H1 (cell line): Measurements from ENCODE around the gene ISG20L2. TPM values are rescaled to one million over a fixed set of nuclear protein-coding genes. Genes with fewer than 3 reads are reported as not detected.

Source experiments
- CTCF ChIA-PET: fragments of 300-600 bp; sonication (Branson Sonifier 250); formaldehyde crosslinking; loops from one replicate; lab custom pipeline; 2021; ENCODE audit not compliant: partially characterized antibody; lab: Charles Lee
- POLR2A ChIA-PET: fragments of 300-600 bp; sonication (Branson Sonifier 250); formaldehyde crosslinking; loops from one replicate; lab custom pipeline; 2021; ENCODE audit warnings: inconsistent platforms; ENCODE audit not compliant: partially characterized antibody; lab: Charles Lee
- DNase-seq, 2 experiments: peaks; one replicate each; pipeline versions ENCODE4 v3.0.0 to v3.0.0-alpha.2; 2010 to 2022; ENCODE audit warnings: low spot score in 2 of 2, low read depth in 1 of 2, mixed read lengths in 1 of 2
- FAIRE-seq: peaks from 2 replicates; lab custom pipeline; 2011; peaks lifted over from hg19 to GRCh38; lab: Jason Lieb, UNC
- H2AFZ ChIP-seq: 2 replicates; pipeline ENCODE4 v1.8.1; 2012; ENCODE audit warnings: low read length, inconsistent platforms
- H2AK5ac ChIP-seq: 2 replicates; pipeline ENCODE4 v1.6.1; 2013; ENCODE audit warnings: low read depth, low read length
- H2BK120ac ChIP-seq: replicated peaks from 2 replicates; pipeline ENCODE3; 2013; ENCODE audit warnings: low read depth, low read length, inconsistent platforms
- H2BK12ac ChIP-seq: 2 replicates; pipeline ENCODE4 v1.6.1; 2013; ENCODE audit warnings: low read depth, low read length
- H2BK15ac ChIP-seq: 2 replicates; pipeline ENCODE4 v1.6.1; 2013; ENCODE audit warnings: low read length
- H2BK20ac ChIP-seq: 2 replicates; pipeline ENCODE4 v1.6.1; 2013; ENCODE audit warnings: low read length
- H2BK5ac ChIP-seq: 2 replicates; pipeline ENCODE4 v1.6.1; 2013; ENCODE audit warnings: low read depth, low read length
- H3K14ac ChIP-seq: 2 replicates; pipeline ENCODE4 v1.6.1; 2013; ENCODE audit warnings: inconsistent platforms; ENCODE audit not compliant: insufficient read length
- H3K18ac ChIP-seq: 2 replicates; pipeline ENCODE4 v1.6.1; 2013; ENCODE audit warnings: low read length; ENCODE audit errors: extremely low read depth
- H3K23ac ChIP-seq: 2 replicates; pipeline ENCODE4 v1.6.1; 2013; ENCODE audit warnings: inconsistent platforms; ENCODE audit not compliant: insufficient read length
- H3K23me2 ChIP-seq: 2 replicates; pipeline ENCODE4 v1.6.1; 2013; ENCODE audit warnings: low read depth, low read length
- H3K27ac ChIP-seq: 2 replicates; pipeline ENCODE4 v1.6.1; 2011; ENCODE audit warnings: low read depth, low read length, inconsistent platforms
- H3K27me3 ChIP-seq, 4 experiments: replicated peaks in 1 of 4; 1 replicate in 1 of 4; 2 replicates in 3 of 4; pipeline versions ENCODE4 v1.6.1 to v1.8.1; 2011 to 2013; ENCODE audit warnings: low read length in 3 of 4, mild to moderate bottlenecking in 3 of 4, inconsistent platforms in 2 of 4, mixed read lengths in 2 of 4, moderate library complexity in 1 of 4; ENCODE audit not compliant: control insufficient read depth in 3 of 4, insufficient read depth in 3 of 4; ENCODE audit errors: extremely low read depth in 1 of 4
- H3K36me3 ChIP-seq, 4 experiments: 2 replicates each; pipeline versions ENCODE4 v1.6.1 to v1.8.1; 2011 to 2013; ENCODE audit warnings: mild to moderate bottlenecking in 4 of 4, low read length in 3 of 4, moderate library complexity in 2 of 4, control low read depth in 1 of 4, inconsistent platforms in 1 of 4; ENCODE audit not compliant: insufficient read depth in 4 of 4, control insufficient read depth in 2 of 4
- H3K4ac ChIP-seq: replicated peaks from 2 replicates; pipeline ENCODE3; 2013; ENCODE audit warnings: low read length, low read depth, mixed read lengths, inconsistent platforms; ENCODE audit not compliant: insufficient read length
- H3K4me1 ChIP-seq, 4 experiments: replicated peaks in 1 of 4; 1 replicate in 1 of 4; 2 replicates in 3 of 4; pipeline versions ENCODE4 v1.6.1 to v1.8.1; 2011 to 2013; ENCODE audit warnings: low read length in 3 of 4, inconsistent platforms in 2 of 4, mixed read lengths in 1 of 4; ENCODE audit not compliant: insufficient read depth in 4 of 4, control insufficient read depth in 3 of 4
- H3K4me2 ChIP-seq, 2 experiments: 2 replicates each; pipeline versions ENCODE4 v1.6.1 to v1.8.1; 2011 to 2013; ENCODE audit warnings: low read depth in 2 of 2, low read length in 2 of 2, control low read depth in 1 of 2, inconsistent platforms in 1 of 2, mild to moderate bottlenecking in 1 of 2; ENCODE audit not compliant: insufficient read depth in 1 of 2
- H3K4me3 ChIP-seq, 4 experiments: fragments of 200-600, 300-600 bp in 1 of 4; sonication (generic), shearing (Covaris generic), sonication (Bioruptor Twin) in 1 of 4; 2 replicates each; pipeline versions ENCODE4 v1.5.1 to v1.8.1; 2011 to 2016; ENCODE audit warnings: low read length in 4 of 4, low read depth in 3 of 4, control low read depth in 2 of 4, inconsistent platforms in 2 of 4, mild to moderate bottlenecking in 2 of 4, mixed read lengths in 1 of 4, moderate library complexity in 1 of 4; ENCODE audit not compliant: insufficient read depth in 2 of 4; ENCODE audit errors: extremely low read depth in 1 of 4
- H3K56ac ChIP-seq: replicated peaks from 2 replicates; pipeline ENCODE3; 2013; ENCODE audit warnings: low read depth, mild to moderate bottlenecking, mixed read lengths, low read length, inconsistent platforms; ENCODE audit not compliant: insufficient read length
- H3K79me1 ChIP-seq: 2 replicates; pipeline ENCODE4 v1.6.1; 2013; ENCODE audit warnings: low read depth, low read length, control low read depth
- H3K79me2 ChIP-seq, 2 experiments: 2 replicates each; pipeline versions ENCODE4 v1.6.1 to v1.8.1; 2012 to 2013; ENCODE audit warnings: low read length in 2 of 2, mild to moderate bottlenecking in 2 of 2, inconsistent platforms in 1 of 2; ENCODE audit not compliant: insufficient read depth in 2 of 2, control insufficient read depth in 1 of 2
- H3K9ac ChIP-seq, 4 experiments: replicated peaks in 1 of 4; 1 replicate in 1 of 4; 2 replicates in 3 of 4; pipeline versions ENCODE4 v1.6.1 to v1.8.1; 2011 to 2013; ENCODE audit warnings: low read depth in 3 of 4, low read length in 3 of 4, control low read depth in 2 of 4, mild to moderate bottlenecking in 2 of 4, moderate library complexity in 2 of 4, inconsistent platforms in 1 of 4; ENCODE audit errors: extremely low read depth in 1 of 4
- H3K9me3 ChIP-seq, 2 experiments: 2 replicates each; pipeline versions ENCODE4 v1.6.1 to v1.8.1; 2012 to 2013; ENCODE audit warnings: mild to moderate bottlenecking in 2 of 2, moderate library complexity in 2 of 2, control low read depth in 1 of 2, inconsistent platforms in 1 of 2, low read depth in 1 of 2, low read length in 1 of 2, mixed read lengths in 1 of 2; ENCODE audit not compliant: insufficient read depth in 2 of 2
- H4K20me1 ChIP-seq, 2 experiments: replicated peaks in 1 of 2; 2 replicates each; pipeline versions ENCODE3 to v1.8.1; 2011 to 2013; ENCODE audit warnings: inconsistent platforms in 2 of 2, low read length in 2 of 2, mild to moderate bottlenecking in 1 of 2; ENCODE audit not compliant: insufficient read depth in 2 of 2, control insufficient read depth in 1 of 2
- H4K5ac ChIP-seq: 2 replicates; pipeline ENCODE4 v1.6.1; 2013; ENCODE audit warnings: low read length, low read depth, mixed read lengths, inconsistent platforms; ENCODE audit not compliant: insufficient read length
- H4K8ac ChIP-seq: 2 replicates; pipeline ENCODE4 v1.8.0; 2013; ENCODE audit warnings: mild to moderate bottlenecking, moderate library complexity, low read length, inconsistent platforms; ENCODE audit not compliant: insufficient read depth; ENCODE audit errors: extremely low read depth
- H4K91ac ChIP-seq: replicated peaks from 2 replicates; pipeline ENCODE3; 2013; ENCODE audit warnings: low read length, mixed read lengths, inconsistent platforms; ENCODE audit not compliant: insufficient read length
- E2F6 ChIP-seq: IDR thresholded peaks from 2 replicates; pipeline ENCODE4 v1.6.1; 2012; ENCODE audit warnings: inconsistent platforms
- POLR2AphosphoS5 ChIP-seq: IDR thresholded peaks from 2 replicates; pipeline ENCODE4 v1.6.1; 2011; ENCODE audit warnings: low read depth, low read length
- RNF2 ChIP-seq: fragments of 200-900, 300-1000 bp; sonication (generic); IDR thresholded peaks from 2 replicates; pipeline ENCODE4 v1.7.1; 2016; ENCODE audit warnings: borderline replicate concordance, low read depth, mild to moderate bottlenecking, antibody characterized with exemption, low read length; ENCODE audit not compliant: poor library complexity, severe bottlenecking; ENCODE audit errors: missing control alignments
- WGBS, 2 experiments: shearing (Covaris generic) in 1 of 2; methylation state at CpG; one replicate each; pipeline versions ENCODE4 v1.1.6 to v1.1.7; 2013 to 2015; ENCODE audit warnings: low lambda C conversion rate in 2 of 2, mixed read lengths in 2 of 2, inconsistent platforms in 1 of 2, low coverage in 1 of 2, missing lambda C conversion rate in 1 of 2; ENCODE audit not compliant: insufficient replicate concordance in 2 of 2, insufficient coverage in 1 of 2, insufficient read length in 1 of 2; ENCODE audit errors: extremely low coverage in 1 of 2, missing lambda C conversion rate in 1 of 2; 5-methylcytosine and 5-hydroxymethylcytosine counted together
- polyA plus RNA-seq, 7 experiments: library from polyadenylated mRNA; depleted of rRNA in 3 of 7; stranded (reverse) in 5 of 7; unstranded in 2 of 7; fragments of >200 nt in 5 of 7; fragments of 200-250 nt in 2 of 7; gene quantifications; 1 replicate in 5 of 7; 2 replicates in 1 of 7; 4 replicates in 1 of 7; pipeline versions ENCODE4 v1.2.1 to v1.2.3, GENCODE V29; 2011 to 2013; ENCODE audit warnings: missing spikeins in 2 of 7, mixed read lengths in 2 of 7
- total RNA-seq: library from RNA; stranded (reverse); fragmentation: NEBNext Ultra II Directional; extraction: Animal tissue kit (Norgen Biotek cat#: 25700); gene quantifications from 2 replicates; pipeline ENCODE4 v1.2.1, GENCODE V29; 2021
- TF ChIP-seq, protein P1 (sequence below): IDR thresholded peaks from 2 replicates; pipeline ENCODE4 v1.6.1; 2012; ENCODE audit warnings: inconsistent platforms

The ISG20L2 gene
- total and polyA plus RNA-seq, 2 of the 8 experiments (the other 6 are each of a cell fraction or from before 2014, with no cell fraction given) = 47.5 to 53.0 TPM

GRCh38 chr1:156750191-156750672 is 21.7 kb upstream of the ISG20L2 start:
- H3K36me3 ChIP-seq = peaks cover 0 to 3% (median 0%) of the 10 kb centered on the region in 4 experiments; a peak in 1 of 8 replicates
- no peaks in the 10 kb centered on the region for H3K9me3 ChIP-seq
- no peak overlapping the region for H4K8ac ChIP-seq
- peak overlapping the region; percentile 1 for H4K5ac ChIP-seq
- no peak for FAIRE-seq
- peak overlapping the region; percentile 96; the same call in 1 of the 2 replicates for H3K27ac ChIP-seq
- POLR2A ChIA-PET = interaction anchor here (0.9 to 8.8 kb wide), 11 partner anchors 9 to 73 kb away, joined by 3 to 121 read pairs (median 10); partner anchors contain the start of genes ISG20L2, METTL25B, MRPL24 and NES
- peaks cover 0 to 5% of the 10 kb centered on the region in 2 experiments for H4K20me1 ChIP-seq
- peak overlapping the region; percentile 33; the same call in 1 of the 2 replicates for H2BK12ac ChIP-seq
- H3K4ac ChIP-seq = no peak overlapping the region
- no peak overlapping the region for H2AK5ac ChIP-seq
- 0 out of 2 replicates have a peak, but pooled peaks have one; percentile 31 for TF ChIP-seq POLR2AphosphoS5
- TF ChIP-seq E2F6 = no peak
- TF ChIP-seq RNF2 = no peak
- TF ChIP-seq, protein P1, sequence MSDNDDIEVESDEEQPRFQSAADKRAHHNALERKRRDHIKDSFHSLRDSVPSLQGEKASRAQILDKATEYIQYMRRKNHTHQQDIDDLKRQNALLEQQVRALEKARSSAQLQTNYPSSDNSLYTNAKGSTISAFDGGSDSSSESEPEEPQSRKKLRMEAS = peak; percentile 34; the same call in 1 of the 2 replicates
- TF ChIP-seq, all 59 proteins: peak for 2
- H3K23me2 ChIP-seq = peaks cover 12% of the 10 kb centered on the region
- H3K18ac ChIP-seq = peak overlapping the region; percentile 61; the same call in 1 of the 2 replicates
- H3K4me3 ChIP-seq = peak overlapping the region; percentile 75 to 100 (median 84)
- 0 out of 2 replicates have a peak overlapping the region, but pooled peaks have one; percentile 40 for H2BK15ac ChIP-seq
- H2BK20ac ChIP-seq = no peak overlapping the region
- peak overlapping the region; percentile 11 for H4K91ac ChIP-seq
- H3K4me1 ChIP-seq = peaks cover 32 to 49% (median 37%) of the 10 kb centered on the region in 4 experiments
- H3K27me3 ChIP-seq = no peaks in the 10 kb centered on the region
- CTCF ChIA-PET = interaction anchor here (0.8 to 3.2 kb wide), 4 partner anchors 21 to 110 kb away, joined by 3 to 26 read pairs (median 6); partner anchors contain the start of gene NTRK1
- no peak overlapping the region for H3K56ac ChIP-seq
- H3K4me2 ChIP-seq = peak overlapping the region; percentile 91 to 99
- peaks cover 20% of the 10 kb centered on the region for H3K79me1 ChIP-seq
- no peak overlapping the region for H3K23ac ChIP-seq
- no peak overlapping the region for H2AFZ ChIP-seq
- no peak overlapping the region for H2BK120ac ChIP-seq
- H3K9ac ChIP-seq = peak overlapping the region; percentile 74 to 96 (median 82)
- peaks cover 30 to 64% of the 10 kb centered on the region in 2 experiments for H3K79me2 ChIP-seq
- no peak for DNase-seq
- WGBS, 2 experiments = 5% methylated on average over 5 of the region's 5 CpGs; no CpG with 5 or more reads in 1 of the 2 experiments
- no peak overlapping the region for H3K14ac ChIP-seq
- peak overlapping the region; percentile 67; the same call in 1 of the 2 replicates for H2BK5ac ChIP-seq
